GM20431 (cell line): ENCODE results near the gene RIPOR2.

ENCODE experiments used
- in situ Hi-C: fragments of 300-500 bp; cut with MseI, MboI; formaldehyde crosslinking; loops from one replicate; pipeline ENCODE4 v1.15.0; 2020; ENCODE audit warnings: low sequenced_read_pairs; ENCODE audit not compliant: unreplicated experiment

RIPOR2 gene

DNA sequence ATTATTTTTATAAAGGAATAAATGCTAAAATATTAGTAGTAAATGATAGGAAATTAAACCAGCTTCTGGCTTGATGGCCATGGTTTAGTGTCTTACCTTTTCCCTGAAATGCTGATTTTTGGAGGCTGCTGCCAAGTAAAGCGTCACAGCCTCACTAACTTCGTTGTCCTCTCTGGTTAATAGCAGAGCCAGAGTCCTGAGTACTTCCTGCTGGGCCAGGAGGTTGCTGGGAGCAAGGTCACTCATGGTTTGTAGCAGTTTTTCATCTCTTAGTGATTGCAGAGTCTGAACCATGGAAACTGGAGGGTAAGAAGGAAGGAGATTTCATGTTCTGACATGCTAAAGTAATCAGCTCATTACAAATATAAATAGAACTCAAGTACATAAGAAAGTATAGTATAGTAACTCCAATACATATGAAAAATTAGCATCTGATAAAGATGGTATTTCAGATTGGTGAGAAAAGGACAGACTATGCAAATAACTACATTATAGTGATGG, 110.6 kb downstream of the RIPOR2 start:
- in situ Hi-C loops, result no loop called here

- in situ Hi-C loops, result no loop called here
Observed at GRCh38 chr6:24824142-24824938, 111.4 kb downstream of the RIPOR2 start.

DNA sequence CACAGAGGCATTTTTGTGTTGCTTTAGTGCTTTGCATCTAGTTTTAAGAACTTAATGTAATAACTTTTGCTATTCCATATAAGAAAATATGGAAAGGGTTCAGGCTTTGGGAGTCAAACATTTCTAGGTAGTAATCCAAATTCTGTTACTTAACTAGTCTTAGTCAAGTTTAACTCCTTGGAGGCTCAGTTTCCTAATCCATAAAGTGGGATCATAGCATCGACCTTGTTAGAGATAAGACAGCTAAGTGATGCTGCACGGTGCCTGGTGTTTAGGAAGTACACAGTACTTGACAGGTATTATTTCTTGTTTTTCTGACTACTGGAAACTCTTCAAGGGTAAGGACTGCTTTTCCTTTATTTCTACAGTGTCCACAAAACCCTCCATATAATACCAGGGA, 112.6 kb downstream of the RIPOR2 start:
- in situ Hi-C loops, result no loop called here

GRCh38 chr6:24822696-24823095, 113.1 kb downstream of the RIPOR2 start:
- in situ Hi-C loops, result no loop called here

GRCh38 chr6:24821860-24822444, 113.8 kb downstream of the RIPOR2 start:
- in situ Hi-C loops, result no loop called here

- in situ Hi-C loops, result no loop called here
Observed at GRCh38 chr6:24818346-24818745, 117.4 kb downstream of the RIPOR2 start.

DNA sequence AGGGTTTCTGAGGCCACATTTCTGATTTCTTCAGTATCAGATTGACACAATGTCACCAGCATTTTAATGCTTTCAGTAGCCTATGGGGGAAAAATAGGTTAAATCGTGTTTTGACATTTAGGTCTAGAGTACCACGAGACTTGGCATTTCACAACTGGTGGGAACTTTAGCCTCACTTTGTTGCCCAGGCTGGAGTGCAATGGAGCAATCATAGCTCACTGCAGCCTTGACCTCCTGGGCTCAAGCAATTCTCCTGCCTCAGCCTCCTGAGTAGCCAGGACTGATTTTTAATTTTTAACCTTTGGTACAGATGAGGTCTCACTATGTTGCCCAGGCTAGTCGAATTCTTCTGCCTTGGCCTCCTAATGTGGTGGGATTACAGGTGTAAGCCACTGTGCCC, 126.0 kb downstream of the RIPOR2 start:
- in situ Hi-C loops, result no loop called here

- in situ Hi-C loops, result no loop called here
Observed at GRCh38 chr6:24807584-24807983, 128.2 kb downstream of the RIPOR2 start.

- in situ Hi-C loops, result no loop called here
Observed at GRCh38 chr6:24802271-24803059, 133.3 kb downstream of the RIPOR2 start.

- in situ Hi-C loops, result no loop called here
Observed at GRCh38 chr6:24799541-24799915, 136.2 kb downstream of the RIPOR2 start.

DNA sequence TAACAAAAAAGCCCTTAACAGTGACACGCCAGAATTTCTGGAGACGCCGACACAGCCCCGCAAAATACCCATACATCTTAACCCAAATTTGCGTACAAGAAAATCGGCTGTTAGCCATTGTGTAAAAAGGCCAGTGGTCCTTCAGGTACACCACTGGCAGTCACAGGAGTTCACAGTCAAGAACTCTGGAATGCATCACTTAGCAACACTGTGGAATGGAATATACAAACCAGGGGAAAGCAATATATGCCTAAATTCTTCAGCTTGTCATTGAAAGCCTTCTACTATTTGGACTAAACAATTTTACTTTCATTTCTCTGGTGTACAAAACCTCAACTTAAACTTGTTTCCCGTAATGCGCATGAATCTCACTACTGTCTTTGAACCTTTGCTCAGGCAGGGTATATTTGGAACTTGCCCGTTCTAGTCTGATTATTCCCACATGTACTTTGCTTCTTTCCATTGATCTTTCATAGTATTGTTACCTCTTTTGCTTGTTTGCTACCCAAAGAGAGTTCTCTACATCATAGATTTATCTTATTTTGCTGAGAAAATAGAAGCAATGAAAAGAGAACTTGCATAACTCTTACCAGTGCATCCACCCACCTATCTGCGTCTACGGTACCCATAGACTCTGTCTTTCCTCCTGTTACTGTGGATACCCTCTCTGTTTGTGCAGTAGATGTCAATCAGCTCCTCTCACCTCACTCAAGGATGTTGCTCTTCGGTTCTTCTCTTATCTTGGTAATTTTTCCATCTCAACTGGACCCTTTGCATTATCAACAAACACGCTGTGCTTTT, 136.8 kb downstream of the RIPOR2 start, which contains the start of gene ARMH2:
Gene ARMH2, minus strand, starts transcription at position 178 of the 801 bp plus-strand sequence. Its CDS starts 60 bp downstream, at position 118.
- in situ Hi-C loops, result no loop called here

DNA sequence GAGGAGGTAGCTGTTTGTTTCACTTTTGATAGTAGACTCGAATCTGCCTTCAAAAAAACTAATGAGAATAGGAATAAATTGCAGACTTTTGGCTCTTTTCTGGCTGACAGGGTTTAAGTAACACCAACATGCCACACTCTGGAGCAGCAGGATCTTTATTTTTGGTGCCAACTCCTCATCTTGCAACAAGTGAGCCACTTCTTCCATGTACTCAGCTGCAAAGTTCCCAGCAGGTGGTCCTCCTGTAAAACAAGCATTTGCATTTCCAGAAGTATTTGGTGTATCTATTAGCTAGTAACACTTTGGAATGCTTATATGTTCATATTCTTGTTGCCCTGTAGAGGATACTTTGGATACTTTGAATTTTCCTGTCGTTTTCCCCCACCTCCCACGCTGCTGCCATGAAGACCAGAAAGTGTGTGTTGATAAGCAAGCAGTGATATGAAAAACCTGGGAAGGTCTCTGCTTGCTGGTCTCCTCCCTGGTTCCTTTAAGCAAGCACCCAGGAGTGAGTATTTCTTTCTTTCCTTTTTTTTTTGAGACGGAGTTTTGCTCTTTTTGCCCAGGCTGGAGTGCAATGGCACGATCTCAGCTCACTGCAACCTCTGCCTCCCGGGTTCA, 138.1 kb downstream of the RIPOR2 start:
- in situ Hi-C loops, result no loop called here

DNA sequence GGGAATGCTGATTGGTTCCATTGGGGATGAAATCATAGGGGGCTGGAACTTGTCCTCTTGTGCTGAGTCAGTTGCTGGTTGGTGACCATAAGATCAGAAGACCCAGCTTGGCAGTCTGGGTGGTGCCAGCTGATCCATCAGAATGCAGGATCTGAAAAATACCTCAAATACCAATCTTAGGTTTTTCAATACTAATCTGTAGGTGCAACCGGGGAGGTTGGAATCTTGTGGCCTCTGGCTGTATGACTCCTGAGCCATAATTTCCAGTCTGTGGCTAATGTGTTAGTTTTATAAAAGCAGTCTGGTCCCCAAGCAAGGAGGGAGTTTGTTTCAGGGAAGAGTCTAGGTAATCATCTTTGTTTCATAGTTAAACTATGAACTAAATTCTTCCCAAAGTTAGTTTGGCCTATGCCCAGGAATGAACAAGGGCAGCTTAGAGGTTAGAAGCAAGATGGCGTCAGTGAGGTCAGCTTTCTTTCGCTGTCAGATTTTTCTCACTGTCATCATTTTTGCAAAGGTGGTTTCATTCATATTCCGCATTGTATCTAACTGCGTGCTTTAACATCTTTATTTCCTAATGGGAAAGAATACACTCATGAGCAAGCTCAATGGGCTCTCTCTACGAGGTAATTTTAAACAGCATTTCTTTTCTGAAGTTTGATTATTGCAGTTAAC, 139.0 kb downstream of the RIPOR2 start:
- in situ Hi-C loops, result no loop called here

- in situ Hi-C loops, result no loop called here
Observed at GRCh38 chr6:24795106-24795505, 140.7 kb downstream of the RIPOR2 start.

- in situ Hi-C loops, result no loop called here
Observed at GRCh38 chr6:24788031-24788665, 147.6 kb downstream of the RIPOR2 start.

- in situ Hi-C loops, result no loop called here
Observed at GRCh38 chr6:24780206-24780605, 155.6 kb downstream of the RIPOR2 start.

GRCh38 chr6:24779416-24780016, 156.2 kb downstream of the RIPOR2 start:
- in situ Hi-C loops, result no loop called here

GRCh38 chr6:24778878-24779277, 156.9 kb downstream of the RIPOR2 start:
- in situ Hi-C loops, result no loop called here
